HL-60/S4 (cell line): ENCODE results near the gene GALNT10.

ENCODE experiments used
- in situ Hi-C: fragments of 300-500 bp; cut with MboI; formaldehyde crosslinking; loops from 2 replicates; pipeline ENCODE4 v1.14.3; 2022; ENCODE audit warnings: low sequenced_read_pairs

Gene GALNT10

GRCh38 chr5:154370119-154370518 is 179.6 kb downstream of the GALNT10 start:
- in situ Hi-C loops, result no loop called here

- in situ Hi-C loops, result no loop called here
These were observed 180.3 kb downstream of the GALNT10 start for GRCh38 chr5:154370813-154371212.

GRCh38 chr5:154371687-154372086 is 181.2 kb downstream of the GALNT10 start:
- in situ Hi-C loops, result no loop called here

GRCh38 chr5:154372661-154373060 is 182.1 kb downstream of the GALNT10 start:
- in situ Hi-C loops, result no loop called here

GRCh38 chr5:154373326-154373725 is 182.8 kb downstream of the GALNT10 start:
- in situ Hi-C loops, result no loop called here

GRCh38 chr5:154373729-154374179 is 183.2 kb downstream of the GALNT10 start:
- in situ Hi-C loops, result no loop called here

GRCh38 chr5:154374264-154374663 is 183.7 kb downstream of the GALNT10 start:
- in situ Hi-C loops, result no loop called here

- in situ Hi-C loops, result no loop called here
These were observed 184.9 kb downstream of the GALNT10 start for GRCh38 chr5:154375329-154376008.

- in situ Hi-C loops, result no loop called here
These were observed 185.9 kb downstream of the GALNT10 start for GRCh38 chr5:154376481-154376880.

GRCh38 chr5:154377754-154378533 is 187.4 kb downstream of the GALNT10 start:
- in situ Hi-C loops, result no loop called here

GRCh38 chr5:154380263-154380662 is 189.7 kb downstream of the GALNT10 start:
- in situ Hi-C loops, result no loop called here

GRCh38 chr5:154384480-154385235 is 194.1 kb downstream of the GALNT10 start:
- in situ Hi-C loops, result no loop called here

- in situ Hi-C loops, result no loop called here
These were observed 194.6 kb downstream of the GALNT10 start for GRCh38 chr5:154385236-154385512.

GRCh38 chr5:154386952-154387629 is 196.6 kb downstream of the GALNT10 start:
- in situ Hi-C loops, result no loop called here

GRCh38 chr5:154388842-154389241 is 198.3 kb downstream of the GALNT10 start:
- in situ Hi-C loops, result no loop called here

GRCh38 chr5:154390096-154390495 is 199.6 kb downstream of the GALNT10 start:
- in situ Hi-C loops, result no loop called here

- in situ Hi-C loops, result no loop called here
These were observed 200.3 kb downstream of the GALNT10 start for GRCh38 chr5:154390746-154391359.

GRCh38 chr5:154391788-154392187 is 201.3 kb downstream of the GALNT10 start:
- in situ Hi-C loops, result no loop called here

GRCh38 chr5:154393850-154394249 is 203.3 kb downstream of the GALNT10 start:
- in situ Hi-C loops, result no loop called here

- in situ Hi-C loops, result no loop called here
These were observed 203.8 kb downstream of the GALNT10 start for GRCh38 chr5:154394307-154394706.
